Suppressor macrophage (primary cell): ENCODE measurements around the gene TAF12.
"Not testable (repeated sequence)": the region's sequence is repeated elsewhere in the genome, so short reads cannot be mapped to it uniquely, and the experiment has no call there.

Source experiments
- DNase-seq, 4 experiments: peaks; one replicate each; pipeline ENCODE4 v3.0.0-alpha.2; 2020 to 2022

TAF12 gene

GRCh38 chr1:28581531-28582247 is 61.2 kb downstream of the TAF12 start:
- peak; percentile 98 to 99 (median 98) for DNase-seq

- peak; percentile 33 to 44 (median 38) for DNase-seq
Observed at GRCh38 chr1:28580722-28581530, 61.9 kb downstream of the TAF12 start.

- no peak for DNase-seq
Observed at GRCh38 chr1:28579401-28579800, 63.5 kb downstream of the TAF12 start.

- DNase-seq = no peak
Observed at GRCh38 chr1:28578696-28579218, 64.1 kb downstream of the TAF12 start.

GRCh38 chr1:28577738-28578536 is 64.9 kb downstream of the TAF12 start:
- DNase-seq = peak in 3 of 4 experiments; percentile 22 to 43 (median 37)

GRCh38 chr1:28577052-28577678 is 65.7 kb downstream of the TAF12 start:
- peak; percentile 34 to 67 (median 55) for DNase-seq

- DNase-seq = no peak
Observed at GRCh38 chr1:28573564-28573963, 69.3 kb downstream of the TAF12 start.

GRCh38 chr1:28572891-28573290 is 70.0 kb downstream of the TAF12 start:
- not testable (repeated sequence) for DNase-seq

- DNase-seq = no peak
Observed at GRCh38 chr1:28571911-28572310, 71.0 kb downstream of the TAF12 start.

- DNase-seq = no peak
Observed at GRCh38 chr1:28566931-28567330, 75.9 kb downstream of the TAF12 start.

- DNase-seq = no peak
Observed at GRCh38 chr1:28565726-28566125, 77.1 kb downstream of the TAF12 start.

GRCh38 chr1:28565040-28565439 is 77.8 kb downstream of the TAF12 start:
- DNase-seq = no peak

- no peak for DNase-seq
Observed at GRCh38 chr1:28564310-28564709, 78.6 kb downstream of the TAF12 start.

GRCh38 chr1:28560886-28561285 is 82.0 kb downstream of the TAF12 start:
- no peak for DNase-seq
